ENCODE measurements around the gene HOGA1. TPM values are rescaled to one million over a fixed set of nuclear protein-coding genes. Genes with fewer than 3 reads are reported as not detected.
A peak's percentile ranks its signal among the peaks of the same experiment; 100 is the strongest.

Gene HOGA1
- total RNA-seq, 1 donor: 1.4 TPM

- DNase-seq (ENCODE audit: insufficient read length, low spot score, missing footprints): peak; percentile 93
- H3K36me3 ChIP-seq (ENCODE audit: insufficient read depth, low read length): no peaks in the 10 kb centered on the region
- H3K9me3 ChIP-seq (ENCODE audit: low read depth, low read length): no peaks in the 10 kb centered on the region
- H3K79me2 ChIP-seq (ENCODE audit: insufficient read depth, low read length): peaks cover 26% of the 10 kb centered on the region
- H3K4me1 ChIP-seq (ENCODE audit: insufficient read depth, low read length): peaks cover 61% of the 10 kb centered on the region
- peaks cover 3% of the 10 kb centered on the region for H4K20me1 ChIP-seq (ENCODE audit: insufficient read depth, low read length)
- H3K27ac ChIP-seq (ENCODE audit: low read depth, low read length): peak overlapping the region; percentile 96
- H2AFZ ChIP-seq (ENCODE audit: low read length): peak overlapping the region; percentile 79
- no peaks in the 10 kb centered on the region for H3K27me3 ChIP-seq (ENCODE audit: insufficient read depth, low read length)
- H3K4me2 ChIP-seq (ENCODE audit: insufficient read depth, low read length): peak overlapping the region; percentile 77
- H3K4me3 ChIP-seq (ENCODE audit: insufficient read depth, low read length): peak overlapping the region; percentile 35
- TF ChIP-seq CTCF (IDR thresholded peaks at IDR 0.05; ENCODE audit: extremely low read depth, low read depth, low read length): no peak
These were observed 41.8 kb upstream of the HOGA1 start for GRCh38 chr10:97542169-97543024.

GRCh38 chr10:97543025-97543546 is 41.1 kb upstream of the HOGA1 start:
- Histone ChIP-seq H2AFZ (ENCODE audit: low read length) (no peak overlapping the region), H4K20me1 (ENCODE audit: insufficient read depth, low read length) (peaks cover 3% of the 10 kb centered on the region), H3K9me3 (ENCODE audit: low read depth, low read length) (no peaks in the 10 kb centered on the region), H3K4me2 (ENCODE audit: insufficient read depth, low read length) (peak overlapping the region; percentile 77), H3K79me2 (ENCODE audit: insufficient read depth, low read length) (peaks cover 26% of the 10 kb centered on the region), H3K36me3 (ENCODE audit: insufficient read depth, low read length) (no peaks in the 10 kb centered on the region), H3K27me3 (ENCODE audit: insufficient read depth, low read length) (no peaks in the 10 kb centered on the region), H3K27ac (ENCODE audit: low read depth, low read length) (peak overlapping the region; percentile 96), H3K4me1 (ENCODE audit: insufficient read depth, low read length) (peaks cover 61% of the 10 kb centered on the region), H3K4me3 (ENCODE audit: insufficient read depth, low read length) (peak overlapping the region; percentile 33)
- TF ChIP-seq CTCF (IDR thresholded peaks at IDR 0.05; ENCODE audit: extremely low read depth, low read depth, low read length): no peak
- DNase-seq (ENCODE audit: insufficient read length, low spot score, missing footprints): peak; percentile 98

- no peak for TF ChIP-seq CTCF (IDR thresholded peaks at IDR 0.05; ENCODE audit: extremely low read depth, low read depth, low read length)
These were observed 37.5 kb upstream of the HOGA1 start for GRCh38 chr10:97546456-97547270.

GRCh38 chr10:97547271-97547600 is 37.0 kb upstream of the HOGA1 start:
- no peak for DNase-seq (ENCODE audit: insufficient read length, low spot score, missing footprints)
- Histone ChIP-seq H3K4me1 (ENCODE audit: insufficient read depth, low read length) (peaks cover 23% of the 10 kb centered on the region), H4K20me1 (ENCODE audit: insufficient read depth, low read length) (peaks cover 3% of the 10 kb centered on the region), H3K79me2 (ENCODE audit: insufficient read depth, low read length) (peaks cover 32% of the 10 kb centered on the region), H2AFZ (ENCODE audit: low read length) (no peak overlapping the region), H3K9me3 (ENCODE audit: low read depth, low read length) (no peaks in the 10 kb centered on the region), H3K27me3 (ENCODE audit: insufficient read depth, low read length) (no peaks in the 10 kb centered on the region), H3K4me3 (ENCODE audit: insufficient read depth, low read length) (no peak overlapping the region), H3K36me3 (ENCODE audit: insufficient read depth, low read length) (no peaks in the 10 kb centered on the region), H3K4me2 (ENCODE audit: insufficient read depth, low read length) (no peak overlapping the region), H3K27ac (ENCODE audit: low read depth, low read length) (no peak overlapping the region)
- TF ChIP-seq CTCF (IDR thresholded peaks at IDR 0.05; ENCODE audit: extremely low read depth, low read depth, low read length): no peak

More at GRCh38 chr10:97546456-97547270, 37.5 kb upstream of the HOGA1 start:
- Histone ChIP-seq H3K36me3 (ENCODE audit: insufficient read depth, low read length) (no peaks in the 10 kb centered on the region), H3K27ac (ENCODE audit: low read depth, low read length) (no peak overlapping the region), H4K20me1 (ENCODE audit: insufficient read depth, low read length) (peaks cover 3% of the 10 kb centered on the region), H2AFZ (ENCODE audit: low read length) (no peak overlapping the region), H3K79me2 (ENCODE audit: insufficient read depth, low read length) (peaks cover 35% of the 10 kb centered on the region), H3K9me3 (ENCODE audit: low read depth, low read length) (no peaks in the 10 kb centered on the region), H3K4me3 (ENCODE audit: insufficient read depth, low read length) (no peak overlapping the region), H3K4me1 (ENCODE audit: insufficient read depth, low read length) (peaks cover 28% of the 10 kb centered on the region), H3K27me3 (ENCODE audit: insufficient read depth, low read length) (no peaks in the 10 kb centered on the region), H3K4me2 (ENCODE audit: insufficient read depth, low read length) (no peak overlapping the region)
- DNase-seq (ENCODE audit: insufficient read length, low spot score, missing footprints): no peak

All from osteoblast (primary cell).